Measurements from ENCODE around the gene TTC12.

DNA sequence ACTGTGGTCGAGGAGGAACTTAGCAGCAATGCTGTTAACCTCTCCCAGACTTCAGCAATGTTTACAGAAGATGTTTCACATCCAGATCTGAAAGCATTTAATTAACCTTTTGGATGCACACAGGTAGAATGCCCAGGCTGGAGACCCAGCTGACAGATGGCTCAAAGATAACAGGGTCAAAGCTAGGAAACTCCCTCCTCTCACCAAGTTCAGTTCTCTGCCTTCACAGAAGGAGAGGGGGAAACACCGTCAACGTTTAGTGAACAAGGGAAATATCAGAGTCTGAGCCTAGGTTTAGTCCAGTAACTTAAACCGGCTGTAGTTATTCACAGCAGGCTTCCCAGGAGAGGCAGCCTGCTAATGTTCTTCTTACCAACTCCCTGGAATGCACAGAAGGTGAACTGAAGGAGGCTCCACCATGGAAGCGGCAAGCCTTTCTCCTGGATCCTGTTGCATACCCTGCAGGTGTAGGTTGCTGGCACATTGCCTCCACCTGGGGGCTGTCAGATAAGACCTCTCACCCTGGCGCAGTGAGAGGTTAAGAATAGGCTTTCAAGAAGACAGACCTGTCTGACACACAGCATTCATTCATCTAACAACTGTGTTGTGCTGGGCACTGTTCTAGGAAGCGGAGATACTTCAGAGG is 49.7 kb downstream of the TTC12 start:
- TF ChIP-seq, protein P1, sequence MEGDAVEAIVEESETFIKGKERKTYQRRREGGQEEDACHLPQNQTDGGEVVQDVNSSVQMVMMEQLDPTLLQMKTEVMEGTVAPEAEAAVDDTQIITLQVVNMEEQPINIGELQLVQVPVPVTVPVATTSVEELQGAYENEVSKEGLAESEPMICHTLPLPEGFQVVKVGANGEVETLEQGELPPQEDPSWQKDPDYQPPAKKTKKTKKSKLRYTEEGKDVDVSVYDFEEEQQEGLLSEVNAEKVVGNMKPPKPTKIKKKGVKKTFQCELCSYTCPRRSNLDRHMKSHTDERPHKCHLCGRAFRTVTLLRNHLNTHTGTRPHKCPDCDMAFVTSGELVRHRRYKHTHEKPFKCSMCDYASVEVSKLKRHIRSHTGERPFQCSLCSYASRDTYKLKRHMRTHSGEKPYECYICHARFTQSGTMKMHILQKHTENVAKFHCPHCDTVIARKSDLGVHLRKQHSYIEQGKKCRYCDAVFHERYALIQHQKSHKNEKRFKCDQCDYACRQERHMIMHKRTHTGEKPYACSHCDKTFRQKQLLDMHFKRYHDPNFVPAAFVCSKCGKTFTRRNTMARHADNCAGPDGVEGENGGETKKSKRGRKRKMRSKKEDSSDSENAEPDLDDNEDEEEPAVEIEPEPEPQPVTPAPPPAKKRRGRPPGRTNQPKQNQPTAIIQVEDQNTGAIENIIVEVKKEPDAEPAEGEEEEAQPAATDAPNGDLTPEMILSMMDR (IDR thresholded peaks at IDR 0.05) = no peak
- TF ChIP-seq POLR2A (IDR thresholded peaks at IDR 0.05) = no peak
- no peak for TF ChIP-seq POLR2AphosphoS5 (IDR thresholded peaks at IDR 0.05)
- no peak for TF ChIP-seq EP300 (IDR thresholded peaks at IDR 0.05)
